HG03460 (cell line): ENCODE results near the gene ABHD16A.

Source experiments
- ATAC-seq: cut with Tn5 transposase; IDR thresholded peaks from one replicate; pipeline ENCODE4 v1.9.1; 2021; ENCODE audit not compliant: unreplicated experiment

Gene ABHD16A

GRCh38 chr6:31690231-31691077 lies 12.7 kb downstream of the ABHD16A start:
- ATAC-seq, result no peak

GRCh38 chr6:31689249-31690110 lies 13.6 kb downstream of the ABHD16A start:
- ATAC-seq, result no peak

GRCh38 chr6:31687860-31688693 lies 15.0 kb downstream of the ABHD16A start:
- ATAC-seq, result no peak

GRCh38 chr6:31687321-31687720 lies 15.8 kb downstream of the ABHD16A start:
- ATAC-seq, result no peak

- ATAC-seq, result no peak
Observed at GRCh38 chr6:31686483-31686882, 16.6 kb downstream of the ABHD16A start.

GRCh38 chr6:31683591-31683990 lies 19.5 kb downstream of the ABHD16A start:
- no peak for ATAC-seq

GRCh38 chr6:31681135-31681671 lies 21.9 kb downstream of the ABHD16A start:
- ATAC-seq, result no peak

- ATAC-seq, result no peak
Observed at GRCh38 chr6:31680226-31681134, 22.6 kb downstream of the ABHD16A start, which contains the start of gene LY6G5C. Gene LY6G5C, minus strand, starts transcription at chr6:31681067. Its CDS starts 694 bp downstream, at chr6:31680373.

- ATAC-seq, result no peak
Observed at GRCh38 chr6:31677955-31678354, 25.2 kb downstream of the ABHD16A start.

- ATAC-seq, result no peak
Observed at GRCh38 chr6:31676904-31677303, 26.2 kb downstream of the ABHD16A start.

GRCh38 chr6:31676322-31676903 lies 26.7 kb downstream of the ABHD16A start:
- no peak for ATAC-seq

- ATAC-seq, result no peak
Observed at GRCh38 chr6:31669676-31670075, 33.4 kb downstream of the ABHD16A start, which contains the start of gene LY6G5B. Gene LY6G5B, plus strand, starts transcription at chr6:31669976. Its CDS starts 975 bp downstream, at chr6:31670951.

GRCh38 chr6:31666337-31666965 lies 36.7 kb downstream of the ABHD16A start:
- ATAC-seq, result no peak

- peak; percentile 72 for ATAC-seq
Observed at GRCh38 chr6:31665501-31666336, 37.4 kb downstream of the ABHD16A start, which contains the start of gene CSNK2B. Gene CSNK2B, plus strand, starts transcription at chr6:31666080. Its CDS starts 752 bp downstream, at chr6:31666832.

- no peak for ATAC-seq
Observed at GRCh38 chr6:31664790-31665500, 38.2 kb downstream of the ABHD16A start, which contains the start of gene GPANK1. Gene GPANK1, minus strand, starts transcription at chr6:31664997. Its CDS starts 519 bp downstream, at chr6:31664478.

- no peak for ATAC-seq
Observed at GRCh38 chr6:31663961-31664789, 38.9 kb downstream of the ABHD16A start.
